Limb (tissue), 2 donors: Measurements from ENCODE around the gene TIMM29.
"Not testable (repeated sequence)": the region's sequence is repeated elsewhere in the genome, so short reads cannot be mapped to it uniquely, and the experiment has no call there.

ENCODE experiments used
- DNase-seq, 2 donors: peaks; one replicate each; pipeline ENCODE4 v3.0.0-alpha.2; 2016; ENCODE audit errors: extremely low spot score in 2 of 2

Gene TIMM29

DNA sequence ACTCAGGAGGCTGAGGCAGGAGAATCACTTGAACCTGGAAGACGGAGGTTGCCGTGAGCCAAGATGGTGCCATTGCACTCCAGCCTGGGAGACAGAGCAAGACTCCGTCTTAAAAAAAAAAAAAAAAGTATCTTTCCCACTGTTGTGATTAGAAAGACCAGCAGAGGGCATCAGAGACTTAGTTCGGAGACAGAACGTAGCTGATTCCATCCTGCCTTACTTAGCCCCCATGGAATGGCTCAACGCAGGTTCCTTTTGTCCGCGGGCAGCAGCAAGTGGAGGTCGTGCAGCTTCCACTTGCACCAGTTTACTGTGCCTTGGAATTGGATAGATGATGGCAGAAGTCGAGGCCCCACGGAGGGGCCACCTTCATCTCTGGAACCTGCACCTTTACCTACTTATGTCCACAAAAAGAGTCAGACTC lies 8.1 kb downstream of the TIMM29 start:
- peak in 1 of 2 donors; percentile 84 for DNase-seq

- not testable (repeated sequence) for DNase-seq
Measured at GRCh38 chr19:10941649-10942048, 13.0 kb downstream of the TIMM29 start.

DNA sequence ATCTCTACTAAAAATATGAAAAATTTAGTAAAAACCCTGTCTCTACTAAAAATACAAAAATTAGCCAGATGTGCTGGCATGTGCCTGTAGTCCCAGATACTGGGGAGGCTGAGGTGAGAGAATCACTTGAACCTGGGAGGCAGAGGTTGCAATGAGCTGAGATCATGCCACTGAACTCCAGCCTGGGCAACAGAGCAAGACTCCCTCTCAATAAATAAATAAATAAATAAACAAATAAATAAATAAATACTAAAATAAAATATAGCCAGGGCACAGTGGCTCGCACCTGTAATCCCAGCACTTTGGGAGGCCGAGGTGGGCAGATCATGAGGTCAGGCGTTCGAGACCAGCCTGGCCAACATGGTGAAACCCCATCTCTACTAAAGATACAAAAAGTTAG lies 14.8 kb downstream of the TIMM29 start:
- not testable (repeated sequence) for DNase-seq

- no peak for DNase-seq
Measured at GRCh38 chr19:10945264-10945663, 16.7 kb downstream of the TIMM29 start.

DNA sequence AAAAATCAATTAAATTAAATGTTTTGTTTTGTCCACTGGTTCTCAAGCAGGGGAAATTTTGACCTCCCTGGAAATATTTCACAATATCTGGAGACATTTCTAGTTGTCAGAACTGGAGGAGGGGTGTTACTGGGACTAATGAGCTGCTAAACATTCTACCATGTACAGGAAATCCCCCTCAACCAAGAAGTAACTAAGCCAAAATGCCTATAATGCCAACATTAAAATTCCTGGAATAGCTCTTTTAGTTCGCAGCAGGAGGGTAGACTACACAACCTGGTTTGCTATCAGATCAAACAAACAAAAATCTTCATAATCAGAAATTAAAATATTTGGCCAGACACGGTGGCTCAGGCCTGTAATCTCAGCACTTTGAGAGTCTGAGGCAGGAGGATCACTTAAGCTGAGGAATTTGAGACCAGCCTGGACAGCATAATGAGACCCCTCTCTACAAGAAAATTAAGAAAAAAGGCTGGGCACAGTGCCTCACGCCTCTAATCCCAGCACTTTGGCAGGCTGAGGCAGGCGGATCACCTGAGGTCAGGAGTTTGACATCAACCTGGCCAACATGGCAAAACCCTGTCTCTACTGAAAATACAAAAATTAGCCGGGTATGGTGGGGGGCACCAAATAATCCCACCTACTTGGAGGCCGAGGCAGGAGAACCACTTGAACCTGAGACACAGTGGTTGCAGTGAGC lies 18.5 kb downstream of the TIMM29 start:
- no peak for DNase-seq

GRCh38 chr19:10952809-10953208 lies 24.2 kb downstream of the TIMM29 start:
- no peak for DNase-seq

- not testable (repeated sequence) for DNase-seq
Measured at GRCh38 chr19:10959277-10959968, 30.8 kb downstream of the TIMM29 start.

DNA sequence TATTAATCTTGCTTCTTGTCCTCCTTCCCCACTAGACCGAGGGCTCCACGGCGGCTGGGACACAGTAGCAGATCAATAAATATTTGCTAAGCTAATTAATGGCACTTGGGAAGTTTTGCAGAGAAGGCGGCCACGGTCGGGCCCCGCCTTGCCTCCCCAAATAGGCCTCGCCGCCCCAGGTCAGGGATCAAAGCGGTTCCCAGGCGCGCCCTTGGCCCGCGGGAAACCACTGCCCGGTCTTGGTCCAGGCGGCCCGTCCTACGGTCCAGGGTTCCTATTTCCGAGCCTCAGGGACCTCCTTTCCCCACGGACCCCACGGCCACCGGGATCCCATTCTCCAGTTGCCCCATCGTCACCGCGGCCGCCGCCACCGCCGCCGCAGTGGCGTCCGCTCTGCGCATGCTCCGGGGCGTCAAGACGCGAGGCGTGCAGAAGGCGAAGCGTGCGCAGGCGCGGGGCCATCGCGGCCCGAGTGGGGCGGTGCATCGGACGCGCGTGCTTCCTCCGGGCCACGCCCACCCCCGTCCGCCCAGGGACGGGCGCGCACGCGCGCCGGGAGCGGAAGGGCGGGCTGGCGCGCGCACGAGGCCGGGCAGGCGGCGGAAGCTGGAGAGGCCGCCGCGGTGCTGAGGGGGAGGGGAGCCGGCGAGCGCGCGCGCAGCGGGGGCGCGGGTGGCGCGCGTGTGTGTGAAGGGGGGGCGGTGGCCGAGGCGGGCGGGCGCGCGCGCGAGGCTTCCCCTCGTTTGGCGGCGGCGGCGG lies 31.9 kb downstream of the TIMM29 start, which contains the start of gene SMARCA4:
Gene SMARCA4, plus strand, starts transcription at position 717 of the 759 bp plus-strand sequence. CDS start 23,122 bp downstream, outside the sequence.
- DNase-seq, result peak; percentile 99

DNA sequence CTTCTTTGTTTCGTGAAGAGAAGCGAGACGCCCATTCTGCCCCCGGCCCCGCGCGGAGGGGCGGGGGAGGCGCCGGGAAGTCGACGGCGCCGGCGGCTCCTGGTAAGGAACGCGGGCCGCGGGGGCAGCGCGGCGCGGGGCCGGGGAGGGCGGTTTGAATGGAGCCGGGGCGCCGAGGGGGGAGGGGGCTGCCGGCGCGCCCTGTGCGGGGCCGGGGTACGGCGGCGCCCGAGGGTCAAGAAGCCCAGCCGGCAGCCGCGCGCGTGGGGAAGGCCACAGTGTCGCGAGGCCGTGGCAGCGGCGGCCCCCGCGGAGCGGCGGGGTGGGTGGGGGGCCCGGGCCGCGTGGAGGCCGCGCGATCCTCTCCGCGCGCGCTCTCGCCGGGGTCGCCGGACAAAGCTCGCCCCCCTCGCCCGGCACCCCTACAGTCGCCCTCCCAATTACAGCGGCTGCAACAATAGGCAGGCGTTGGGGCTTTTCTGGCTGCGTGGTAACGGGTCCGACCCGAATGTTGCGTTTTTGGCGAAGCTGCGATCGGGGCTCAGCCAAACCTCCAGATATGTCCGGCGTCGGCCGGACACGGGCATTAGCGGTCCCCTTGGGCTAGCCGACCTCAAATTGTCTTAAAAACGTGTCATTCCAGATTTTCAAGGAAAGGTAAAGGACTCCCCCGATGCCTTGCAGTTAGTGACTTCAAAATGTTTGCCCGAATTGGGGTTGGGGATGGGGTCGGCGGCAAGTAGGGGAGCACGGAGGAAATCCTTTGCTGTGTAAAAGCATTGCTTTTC lies 32.7 kb downstream of the TIMM29 start:
- DNase-seq, result no peak

DNA sequence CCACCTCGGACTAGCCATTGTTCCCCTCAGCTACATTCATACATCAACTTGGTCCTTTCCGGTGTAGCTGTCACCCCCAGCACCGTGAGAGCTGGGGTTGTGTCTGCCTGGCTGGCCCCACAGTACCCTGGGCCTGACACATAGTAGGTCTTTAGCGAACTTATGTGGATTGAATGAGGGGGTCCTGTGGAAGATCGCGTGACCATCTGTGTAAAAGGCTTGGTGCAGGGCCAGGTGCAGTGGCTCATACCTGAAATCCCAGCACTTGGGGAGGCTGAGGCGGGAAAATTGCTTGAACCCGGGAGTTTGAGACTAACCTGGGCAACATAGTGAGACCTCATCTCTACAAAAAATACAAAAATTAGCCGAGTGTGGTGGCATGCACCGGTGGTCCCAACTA lies 34.3 kb downstream of the TIMM29 start:
- no peak for DNase-seq

GRCh38 chr19:10963865-10964264 lies 35.3 kb downstream of the TIMM29 start:
- DNase-seq, result no peak

GRCh38 chr19:10964903-10965302 lies 36.3 kb downstream of the TIMM29 start:
- DNase-seq, result no peak

- DNase-seq, result no peak
Measured at GRCh38 chr19:10965398-10965797, 36.8 kb downstream of the TIMM29 start.

DNA sequence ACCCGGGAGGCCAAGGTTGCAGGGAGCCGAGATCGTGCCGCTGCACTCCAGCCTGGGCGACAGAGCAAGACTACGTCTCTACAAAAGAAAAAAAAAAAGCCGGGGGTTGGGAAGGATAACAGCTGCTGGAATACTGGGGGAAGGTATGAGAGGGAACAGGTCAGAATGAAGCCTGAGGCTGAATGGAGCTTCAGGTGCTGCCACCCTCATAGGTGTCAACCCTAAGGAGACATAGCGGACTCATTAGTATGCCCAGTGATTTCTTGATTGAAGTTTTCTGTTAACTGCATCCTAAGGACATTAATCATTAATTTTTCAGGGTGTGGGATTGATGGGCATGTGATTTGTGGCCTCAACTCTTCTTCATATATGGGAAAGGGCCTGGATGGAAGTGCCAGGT lies 38.2 kb downstream of the TIMM29 start:
- DNase-seq, result no peak

GRCh38 chr19:10968527-10969135 lies 40.0 kb downstream of the TIMM29 start:
- no peak for DNase-seq

GRCh38 chr19:10971107-10971726 lies 42.6 kb downstream of the TIMM29 start:
- DNase-seq, result no peak

DNA sequence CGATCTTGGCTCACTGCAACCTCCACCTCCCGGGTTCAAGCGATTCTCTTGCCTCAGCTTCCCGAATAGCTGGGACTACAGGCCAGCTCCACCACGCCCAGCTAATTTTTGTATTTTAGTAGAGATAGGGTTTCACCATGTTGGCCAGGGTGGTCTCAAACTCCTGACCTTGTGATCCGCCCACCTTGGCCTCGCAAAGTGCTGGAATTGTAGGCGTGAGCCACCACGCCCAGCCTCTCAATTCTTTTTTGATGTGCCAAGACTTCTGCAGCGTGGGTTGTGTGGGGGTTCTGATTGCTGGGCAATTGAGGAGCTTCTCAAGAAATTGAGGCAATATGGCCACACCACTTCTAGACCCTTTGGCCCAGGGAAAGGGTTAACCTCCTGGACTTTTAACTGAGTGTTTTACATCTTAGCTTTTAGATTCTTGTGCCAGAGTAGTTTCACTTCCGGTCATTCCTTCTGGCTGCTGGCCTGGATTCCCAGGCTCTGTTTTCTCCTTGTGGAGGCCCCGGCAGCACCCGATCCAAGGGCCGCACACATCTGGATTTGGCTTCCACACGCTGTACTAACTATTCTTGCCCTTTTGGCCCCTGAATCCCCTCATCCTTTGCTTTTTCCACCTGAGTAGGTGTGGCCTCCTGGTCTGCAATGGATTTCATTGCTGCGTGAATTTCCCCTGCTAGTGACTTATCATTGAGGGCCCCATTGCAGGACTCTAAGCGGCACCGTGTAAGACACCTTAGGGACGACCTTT lies 46.9 kb downstream of the TIMM29 start:
- peak; percentile 44 to 64 for DNase-seq

DNA sequence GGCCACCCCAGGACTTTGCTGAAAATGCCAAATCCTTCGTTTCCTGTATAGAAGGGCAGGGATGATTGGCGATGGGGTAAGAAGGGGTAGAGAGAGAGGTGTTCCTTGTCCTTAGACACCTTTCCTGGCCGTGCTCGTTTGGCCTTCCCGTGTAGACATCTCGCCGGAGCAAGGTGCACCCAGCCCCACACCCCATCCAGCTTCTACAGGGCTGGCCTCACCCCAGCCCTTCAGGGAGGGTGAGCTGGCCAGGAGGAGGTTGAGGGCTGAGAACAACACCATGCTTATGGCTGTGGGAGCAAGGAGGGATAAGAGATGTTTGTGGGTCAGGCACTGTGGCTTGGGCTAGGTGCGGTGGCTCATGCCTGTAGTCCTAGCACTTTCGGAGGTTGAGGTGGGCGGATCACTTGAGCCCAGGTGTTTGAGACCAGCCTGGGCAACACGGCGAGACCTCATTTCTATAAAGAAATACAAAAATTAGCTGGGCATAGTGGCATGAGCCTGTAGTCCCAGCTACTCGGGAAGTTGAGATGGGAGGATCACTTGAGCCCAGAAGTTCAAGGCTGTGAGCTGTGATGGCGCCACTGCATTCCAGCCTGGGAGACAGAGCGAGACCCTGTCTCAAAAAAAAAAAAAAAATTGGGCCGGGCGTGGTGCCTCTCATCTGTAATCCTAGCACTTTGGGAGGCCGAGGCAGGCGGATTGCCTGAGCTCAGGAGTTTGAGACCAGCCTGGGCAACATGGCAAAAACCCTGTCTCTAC lies 47.7 kb downstream of the TIMM29 start:
- DNase-seq, result no peak

- DNase-seq, result no peak
Measured at GRCh38 chr19:10977742-10978092, 49.1 kb downstream of the TIMM29 start.
